ENCODE data around the gene KIAA1755. TPM values are rescaled to one million over a fixed set of nuclear protein-coding genes. Genes with fewer than 3 reads are reported as not detected.
A peak's percentile ranks its signal among the peaks of the same experiment; 100 is the strongest.
"Not testable (repeated sequence)": the region's sequence is repeated elsewhere in the genome, so short reads cannot be mapped to it uniquely, and the experiment has no call there.

Gene KIAA1755
- total and polyA plus RNA-seq, 8 donors, result 1.2 to 9.4 (median 3.1) TPM; not detected in 1

GRCh38 chr20:38250609-38251008 lies 9.9 kb downstream of the KIAA1755 start:
- DNase-seq, result no peak
- H3K9me3 ChIP-seq, result no peaks in the 10 kb centered on the region
- H3K36me3 ChIP-seq, result no peaks in the 10 kb centered on the region
- H3K27me3 ChIP-seq, result no peaks in the 10 kb centered on the region
- H3K4me3 ChIP-seq, result no peak overlapping the region
- TF ChIP-seq EP300 (IDR thresholded peaks at IDR 0.05) (no peak), POLR2AphosphoS5 (IDR thresholded peaks at IDR 0.05) (no peak), POLR2A (IDR thresholded peaks at IDR 0.05) (no peak), CTCF (IDR thresholded peaks at IDR 0.05) (no peak)
- H3K27ac ChIP-seq, result no peak overlapping the region
- intact Hi-C loops (cut with DNase I; ENCODE audit: low total_unique reads), result no loop called here
- 53 to 70% (median 63%) methylated on average over 6 of the region's 6 CpGs for WGBS, 5 donors
- H3K4me1 ChIP-seq, result peaks cover 0 to 54% (median 8%) of the 10 kb centered on the region in 4 donors

GRCh38 chr20:38249536-38250310 lies 10.8 kb downstream of the KIAA1755 start:
- Histone ChIP-seq H3K9me3 (no peaks in the 10 kb centered on the region), H3K36me3 (no peaks in the 10 kb centered on the region), H3K27me3 (no peaks in the 10 kb centered on the region), H3K4me1 (peaks cover 0 to 57% (median 5%) of the 10 kb centered on the region in 4 donors), H3K27ac (no peak overlapping the region), H3K4me3 (no peak overlapping the region)
- 62 to 80% (median 73%) methylated on average over 9 of the region's 9 CpGs for WGBS, 5 donors
- intact Hi-C loops (cut with DNase I; ENCODE audit: low total_unique reads), result no loop called here
- TF ChIP-seq CTCF (IDR thresholded peaks at IDR 0.05), result no peak
- TF ChIP-seq POLR2A (IDR thresholded peaks at IDR 0.05), result no peak
- TF ChIP-seq EP300 (IDR thresholded peaks at IDR 0.05), result no peak
- TF ChIP-seq POLR2AphosphoS5 (IDR thresholded peaks at IDR 0.05), result no peak
- no peak for DNase-seq

GRCh38 chr20:38248133-38248532 lies 12.4 kb downstream of the KIAA1755 start:
- Histone ChIP-seq H3K4me1 (peaks cover 0 to 42% (median 2%) of the 10 kb centered on the region in 4 donors), H3K36me3 (peaks cover 0 to 12% (median 3%) of the 10 kb centered on the region in 4 donors), H3K27ac (peak overlapping the region in 1 of 5 donors; percentile 80), H3K4me3 (no peak overlapping the region), H3K27me3 (no peaks in the 10 kb centered on the region), H3K9me3 (peaks cover 0 to 7% (median 6%) of the 10 kb centered on the region in 4 donors)
- 76 to 91% (median 80%) methylated on average over 8 of the region's 8 CpGs for WGBS, 5 donors
- DNase-seq, result peak in 1 of 2 donors; percentile 51
- no peak for TF ChIP-seq POLR2A (IDR thresholded peaks at IDR 0.05)
- intact Hi-C loops (cut with DNase I; ENCODE audit: low total_unique reads), result no loop called here

GRCh38 chr20:38247725-38248124 lies 12.8 kb downstream of the KIAA1755 start:
- Histone ChIP-seq H3K27ac (peak overlapping the region in 1 of 5 donors; percentile 80), H3K4me1 (peaks cover 0 to 39% (median 2%) of the 10 kb centered on the region in 4 donors), H3K36me3 (peaks cover 0 to 16% (median 4%) of the 10 kb centered on the region in 4 donors), H3K9me3 (peaks cover 0 to 11% (median 10%) of the 10 kb centered on the region in 4 donors)
- intact Hi-C loops (cut with DNase I; ENCODE audit: low total_unique reads); H3K27me3 ChIP-seq; DNase-seq; H3K4me3 ChIP-seq: not testable (repeated sequence)
- WGBS, 5 donors, result 72 to 92% (median 83%) methylated on average over 4 of the region's 4 CpGs

GRCh38 chr20:38247166-38247509 lies 13.4 kb downstream of the KIAA1755 start:
- H3K36me3 ChIP-seq, result peaks cover 0 to 16% (median 4%) of the 10 kb centered on the region in 4 donors
- peaks cover 0 to 33% (median 2%) of the 10 kb centered on the region in 4 donors for H3K4me1 ChIP-seq
- WGBS, 5 donors, result 74 to 88% (median 79%) methylated on average over 7 of the region's 7 CpGs
- no peak for TF ChIP-seq POLR2AphosphoS5 (IDR thresholded peaks at IDR 0.05)
- no peak for TF ChIP-seq CTCF (IDR thresholded peaks at IDR 0.05)
- no peak for TF ChIP-seq POLR2A (IDR thresholded peaks at IDR 0.05)
- no peak for TF ChIP-seq EP300 (IDR thresholded peaks at IDR 0.05)
- peaks cover 0 to 17% (median 13%) of the 10 kb centered on the region in 4 donors for H3K9me3 ChIP-seq
- H3K4me3 ChIP-seq, result no peak overlapping the region
- H3K27ac ChIP-seq, result peak overlapping the region in 2 of 5 donors; percentile 70 to 80
- H3K27me3 ChIP-seq, result no peaks in the 10 kb centered on the region
- intact Hi-C loops (cut with DNase I; ENCODE audit: low total_unique reads), result no loop called here
- DNase-seq, result no peak
